Transverse colon (tissue), 4 donors: ENCODE data around the gene CHST3.

Experiments used
- CTCF ChIP-seq, 5 experiments: fragments of 200-600 bp in 3 of 5; fragments of 450-650 bp in 2 of 5; sonication (generic) in 3 of 5; IDR thresholded peaks; 1 replicate in 2 of 5; 2 replicates in 3 of 5; pipeline ENCODE4 v1.5.1; 2016 to 2017; ENCODE audit warnings: antibody characterized with exemption in 5 of 5, inconsistent platforms in 3 of 5, mild to moderate bottlenecking in 2 of 5, moderate library complexity in 1 of 5
- EP300 ChIP-seq: sonication (generic); formaldehyde crosslinking; IDR thresholded peaks from one replicate; pipeline ENCODE4 v1.6.1; 2017; ENCODE audit warnings: antibody characterized with exemption, low read depth
- POLR2A ChIP-seq: fragments of 450-650 bp; IDR thresholded peaks from one replicate; pipeline ENCODE4 v1.6.1; 2016; ENCODE audit warnings: antibody characterized with exemption, mild to moderate bottlenecking, moderate library complexity
- POLR2AphosphoS5 ChIP-seq, 3 donors: sonication (generic); formaldehyde crosslinking; IDR thresholded peaks; one replicate each; pipeline ENCODE4 v1.6.1; 2016; ENCODE audit warnings: antibody characterized with exemption in 3 of 3

DNA sequence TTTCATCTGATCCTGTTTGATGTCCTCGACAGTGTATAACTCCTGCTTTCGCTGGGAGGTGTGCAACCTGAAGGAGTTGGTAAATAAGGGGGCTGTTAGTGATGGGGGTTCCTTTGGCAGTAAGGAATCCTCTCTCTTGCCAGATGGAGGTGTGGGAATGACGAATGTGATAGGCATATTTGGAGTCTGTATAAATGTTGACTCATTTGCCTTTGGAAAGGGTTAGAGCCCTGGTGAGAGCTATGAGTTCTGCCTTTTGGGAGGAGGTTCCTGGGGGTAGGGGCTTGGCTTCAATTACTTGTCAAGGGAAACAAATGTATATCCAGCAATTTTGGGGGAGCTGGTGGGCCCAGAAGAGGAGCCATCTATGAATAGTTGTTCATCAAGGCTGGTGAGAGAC is 11.4 kb upstream of the CHST3 start:
- no peak for TF ChIP-seq POLR2AphosphoS5 (IDR thresholded peaks at IDR 0.05)
- TF ChIP-seq CTCF (IDR thresholded peaks at IDR 0.05), result no peak
- TF ChIP-seq EP300, result no peak
- TF ChIP-seq POLR2A, result no peak
